ENCODE results near the gene TRERF1.

Gene TRERF1

DNA sequence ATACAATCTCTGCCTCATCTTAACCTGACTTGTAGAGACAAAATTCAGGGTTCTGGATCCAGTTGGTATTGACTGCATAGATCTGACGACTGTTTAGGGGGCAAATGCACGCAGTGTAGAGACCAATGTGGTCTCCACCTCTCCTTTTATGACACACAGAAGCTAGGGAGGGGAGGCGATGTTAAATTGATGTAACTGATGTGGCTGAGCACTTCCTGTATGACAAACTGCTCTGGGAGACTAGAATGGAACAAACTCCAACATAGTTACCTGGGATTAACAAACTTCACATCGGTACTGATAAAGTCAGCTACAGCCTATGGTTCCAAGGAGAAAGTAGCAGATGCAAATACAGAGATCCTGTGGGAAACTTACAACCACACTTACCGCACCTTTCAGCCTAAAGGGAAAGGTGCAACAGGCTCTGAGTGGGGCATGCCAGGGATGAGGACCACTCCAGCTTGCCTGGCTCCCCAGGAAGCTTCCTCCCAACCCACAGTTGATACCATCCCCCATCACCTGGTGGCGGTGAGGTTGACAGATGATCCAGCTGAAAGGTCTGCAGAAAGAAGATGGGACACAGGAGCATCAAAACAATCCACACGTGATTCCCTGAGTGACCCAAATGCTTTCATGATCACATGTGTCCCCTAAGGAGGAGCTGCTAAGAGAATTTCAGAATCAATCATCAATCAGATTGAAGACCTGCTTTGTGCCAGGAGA, 173.4 kb downstream of the TRERF1 start:
- Histone ChIP-seq H3K27me3 (ENCODE audit: low read length) (no peaks in the 10 kb centered on the region), H3K9ac (ENCODE audit: low read length) (no peak overlapping the region), H3K9me2 (replicated peaks; ENCODE audit: insufficient read depth, low read length) (no peaks in the 10 kb centered on the region), H3K27ac (ENCODE audit: low read depth, low read length) (no peak overlapping the region), H3K9me3 (ENCODE audit: insufficient read depth, low read length) (no peaks in the 10 kb centered on the region), H3K79me2 (ENCODE audit: insufficient read depth, low read length) (no peaks in the 10 kb centered on the region), H2AFZ (ENCODE audit: low read depth, low read length, severe bottlenecking) (no peak overlapping the region), H3F3A (ENCODE audit: insufficient read depth) (no peaks in the 10 kb centered on the region), H3K4me3 (ENCODE audit: insufficient read depth, low read length, poor library complexity, severe bottlenecking) (no peak overlapping the region), H4K20me1 (ENCODE audit: low read depth, low read length) (no peaks in the 10 kb centered on the region), H3K36me3 (ENCODE audit: low read length) (no peaks in the 10 kb centered on the region), H3K4me2 (ENCODE audit: low read depth, low read length, poor library complexity, severe bottlenecking) (no peak overlapping the region)
- TF ChIP-seq, protein P1, sequence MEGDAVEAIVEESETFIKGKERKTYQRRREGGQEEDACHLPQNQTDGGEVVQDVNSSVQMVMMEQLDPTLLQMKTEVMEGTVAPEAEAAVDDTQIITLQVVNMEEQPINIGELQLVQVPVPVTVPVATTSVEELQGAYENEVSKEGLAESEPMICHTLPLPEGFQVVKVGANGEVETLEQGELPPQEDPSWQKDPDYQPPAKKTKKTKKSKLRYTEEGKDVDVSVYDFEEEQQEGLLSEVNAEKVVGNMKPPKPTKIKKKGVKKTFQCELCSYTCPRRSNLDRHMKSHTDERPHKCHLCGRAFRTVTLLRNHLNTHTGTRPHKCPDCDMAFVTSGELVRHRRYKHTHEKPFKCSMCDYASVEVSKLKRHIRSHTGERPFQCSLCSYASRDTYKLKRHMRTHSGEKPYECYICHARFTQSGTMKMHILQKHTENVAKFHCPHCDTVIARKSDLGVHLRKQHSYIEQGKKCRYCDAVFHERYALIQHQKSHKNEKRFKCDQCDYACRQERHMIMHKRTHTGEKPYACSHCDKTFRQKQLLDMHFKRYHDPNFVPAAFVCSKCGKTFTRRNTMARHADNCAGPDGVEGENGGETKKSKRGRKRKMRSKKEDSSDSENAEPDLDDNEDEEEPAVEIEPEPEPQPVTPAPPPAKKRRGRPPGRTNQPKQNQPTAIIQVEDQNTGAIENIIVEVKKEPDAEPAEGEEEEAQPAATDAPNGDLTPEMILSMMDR (IDR thresholded peaks at IDR 0.05; ENCODE audit: insufficient read depth, low read length, poor library complexity, severe bottlenecking) = no peak
- no peak for TF ChIP-seq EZH2phosphoT487 (conservative IDR thresholded peaks at IDR 0.05; ENCODE audit: low read length)

- Histone ChIP-seq H3K27ac (ENCODE audit: low read depth, low read length) (no peak overlapping the region), H3K4me3 (ENCODE audit: insufficient read depth, low read length, poor library complexity, severe bottlenecking) (no peak overlapping the region), H2AFZ (ENCODE audit: low read depth, low read length, severe bottlenecking) (no peak overlapping the region), H3K27me3 (ENCODE audit: low read length) (no peaks in the 10 kb centered on the region), H3K36me3 (ENCODE audit: low read length) (no peaks in the 10 kb centered on the region), H3K79me2 (ENCODE audit: insufficient read depth, low read length) (no peaks in the 10 kb centered on the region), H3K4me2 (ENCODE audit: low read depth, low read length, poor library complexity, severe bottlenecking) (no peak overlapping the region), H3F3A (ENCODE audit: insufficient read depth) (no peaks in the 10 kb centered on the region), H3K9me3 (ENCODE audit: insufficient read depth, low read length) (no peaks in the 10 kb centered on the region), H4K20me1 (ENCODE audit: low read depth, low read length) (no peaks in the 10 kb centered on the region), H3K9me2 (replicated peaks; ENCODE audit: insufficient read depth, low read length) (no peaks in the 10 kb centered on the region), H3K9ac (ENCODE audit: low read length) (no peak overlapping the region)
- TF ChIP-seq EZH2phosphoT487 (conservative IDR thresholded peaks at IDR 0.05; ENCODE audit: low read length) = no peak
- TF ChIP-seq, protein P1 (IDR thresholded peaks at IDR 0.05; ENCODE audit: insufficient read depth, low read length, poor library complexity, severe bottlenecking) = no peak
Observed at GRCh38 chr6:42276034-42276890, 175.5 kb downstream of the TRERF1 start.

DNA sequence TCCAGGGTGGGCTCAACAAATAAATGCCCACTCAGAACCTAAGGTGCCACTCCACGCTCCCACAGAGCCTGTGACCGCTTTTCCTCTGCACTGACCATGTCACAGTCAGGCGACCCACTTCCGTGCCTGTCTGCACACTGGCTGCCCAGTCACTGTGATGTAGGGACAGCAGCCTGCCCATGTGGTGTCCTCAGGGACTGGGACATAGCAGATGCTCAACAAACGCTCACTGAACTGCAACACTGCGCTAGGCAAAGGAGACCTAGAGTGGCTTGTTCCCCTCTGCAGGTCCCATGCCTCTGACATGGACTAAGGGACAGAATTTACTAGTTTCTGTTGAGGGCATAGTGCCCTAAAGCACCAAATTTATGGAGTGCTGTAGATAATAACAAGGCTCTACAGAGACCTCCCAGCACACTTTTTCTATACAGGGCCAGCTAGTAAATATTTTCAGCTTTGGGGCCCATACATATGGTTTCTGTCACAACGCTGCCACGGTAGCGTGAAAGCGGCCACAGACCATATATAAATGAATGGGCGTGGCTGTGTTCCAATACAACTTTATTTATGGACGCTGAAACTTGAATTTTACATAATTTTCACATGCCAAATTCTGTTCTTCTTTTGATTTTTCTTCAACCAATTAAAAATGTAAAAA, 176.2 kb downstream of the TRERF1 start:
- Histone ChIP-seq H3F3A (ENCODE audit: insufficient read depth) (no peaks in the 10 kb centered on the region), H3K27ac (ENCODE audit: low read depth, low read length) (no peak overlapping the region), H3K4me3 (ENCODE audit: insufficient read depth, low read length, poor library complexity, severe bottlenecking) (no peak overlapping the region), H3K4me2 (ENCODE audit: low read depth, low read length, poor library complexity, severe bottlenecking) (no peak overlapping the region), H4K20me1 (ENCODE audit: low read depth, low read length) (no peaks in the 10 kb centered on the region), H3K36me3 (ENCODE audit: low read length) (no peaks in the 10 kb centered on the region), H3K27me3 (ENCODE audit: low read length) (no peaks in the 10 kb centered on the region), H2AFZ (ENCODE audit: low read depth, low read length, severe bottlenecking) (no peak overlapping the region), H3K9me2 (replicated peaks; ENCODE audit: insufficient read depth, low read length) (no peaks in the 10 kb centered on the region), H3K9me3 (ENCODE audit: insufficient read depth, low read length) (no peaks in the 10 kb centered on the region), H3K9ac (ENCODE audit: low read length) (no peak overlapping the region), H3K79me2 (ENCODE audit: insufficient read depth, low read length) (no peaks in the 10 kb centered on the region)
- TF ChIP-seq, protein P1 (IDR thresholded peaks at IDR 0.05; ENCODE audit: insufficient read depth, low read length, poor library complexity, severe bottlenecking) = no peak
